Smooth muscle cell of the brain vasculature (primary cell): ENCODE measurements around the gene DOCK3.
"Not testable (repeated sequence)": the region's sequence is repeated elsewhere in the genome, so short reads cannot be mapped to it uniquely, and the experiment has no call there.

Experiments used
- DNase-seq: peaks from one replicate; pipeline ENCODE4 v3.0.0-alpha.2; 2012; ENCODE audit warnings: low read depth, low spot score

Gene DOCK3

DNA sequence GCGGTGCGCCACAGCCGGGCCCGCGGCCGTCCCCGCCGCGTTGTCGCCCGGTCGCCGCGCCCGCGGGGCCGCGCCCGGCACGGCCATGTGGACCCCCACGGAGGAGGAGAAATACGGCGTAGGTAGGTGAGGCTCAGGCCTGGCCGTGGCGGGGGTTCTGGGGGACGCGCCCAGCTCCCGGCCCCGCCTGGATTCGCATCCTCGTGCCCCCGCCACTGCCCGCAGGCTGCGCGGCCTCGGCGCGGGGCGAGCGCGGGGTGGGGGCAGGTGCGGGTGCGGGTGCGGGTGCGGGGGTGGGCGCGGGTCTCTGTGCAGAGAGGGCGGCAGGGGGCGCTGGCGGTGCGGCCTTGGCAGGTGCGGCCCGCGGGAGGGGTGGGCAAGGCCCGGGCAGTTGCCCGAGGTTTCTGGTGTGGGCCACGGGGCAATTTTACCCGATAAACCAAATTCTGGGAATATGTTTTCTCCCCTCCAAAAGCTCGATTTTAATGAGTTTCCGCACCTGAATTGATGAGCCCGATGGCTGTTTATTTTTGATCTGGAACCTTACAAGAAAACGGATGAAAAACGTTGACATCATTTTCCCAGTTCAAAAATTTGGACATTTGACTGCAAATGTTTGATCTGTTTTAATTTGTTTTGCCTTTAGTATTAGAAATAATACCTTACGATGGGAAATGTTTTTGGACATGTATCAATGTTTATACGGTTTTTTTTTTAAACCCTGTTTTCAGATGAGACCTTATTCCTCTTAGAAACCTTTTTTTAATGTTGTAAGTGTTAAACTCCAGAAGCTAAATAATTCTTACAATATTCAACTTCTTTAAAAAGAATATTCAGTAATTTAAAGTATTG is 678 bp downstream of the DOCK3 start:
- DNase-seq, result no peak

- DNase-seq, result no peak
These were observed 1.4 kb downstream of the DOCK3 start for GRCh38 chr3:50676031-50676705.

GRCh38 chr3:50687127-50687751 is 12.5 kb downstream of the DOCK3 start:
- no peak for DNase-seq

DNA sequence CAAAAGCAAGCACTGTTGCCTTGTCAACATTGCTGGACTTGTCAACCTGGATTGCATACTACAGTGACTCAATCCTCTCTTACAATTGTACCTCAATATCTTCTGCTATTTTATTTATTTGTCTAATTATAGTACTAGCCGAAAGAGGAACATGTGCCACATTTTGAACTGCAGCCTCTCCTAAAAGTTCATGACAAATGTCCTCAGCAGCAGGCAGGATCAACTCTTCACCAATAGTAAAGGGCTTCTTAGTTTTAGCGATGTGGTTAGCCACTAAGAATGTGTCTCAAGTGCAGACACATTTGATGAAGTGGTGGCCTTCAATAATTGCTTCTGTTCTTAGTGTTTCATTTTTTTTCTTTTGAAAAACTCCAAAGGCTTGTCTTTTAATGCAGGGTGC is 13.2 kb downstream of the DOCK3 start:
- no peak for DNase-seq

DNA sequence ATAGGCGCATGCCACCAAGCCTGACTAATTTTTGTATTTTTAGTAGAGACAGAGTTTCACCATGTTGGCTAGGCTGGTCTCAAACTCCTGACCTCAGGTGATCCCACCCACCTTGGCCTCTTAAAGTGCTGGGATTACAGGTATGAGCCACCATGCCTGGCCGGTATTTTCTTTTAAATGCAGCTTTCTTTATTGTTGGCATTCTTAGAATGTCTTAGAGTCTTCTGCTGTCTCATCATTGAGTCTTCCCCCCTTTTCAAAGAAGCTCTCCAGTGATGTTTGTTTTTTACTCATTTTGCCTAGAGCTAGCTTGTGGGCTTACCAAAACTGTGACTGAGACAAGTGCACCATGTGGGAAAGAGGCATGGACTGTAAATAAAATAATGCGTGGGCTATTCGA is 13.9 kb downstream of the DOCK3 start:
- not testable (repeated sequence) for DNase-seq

DNA sequence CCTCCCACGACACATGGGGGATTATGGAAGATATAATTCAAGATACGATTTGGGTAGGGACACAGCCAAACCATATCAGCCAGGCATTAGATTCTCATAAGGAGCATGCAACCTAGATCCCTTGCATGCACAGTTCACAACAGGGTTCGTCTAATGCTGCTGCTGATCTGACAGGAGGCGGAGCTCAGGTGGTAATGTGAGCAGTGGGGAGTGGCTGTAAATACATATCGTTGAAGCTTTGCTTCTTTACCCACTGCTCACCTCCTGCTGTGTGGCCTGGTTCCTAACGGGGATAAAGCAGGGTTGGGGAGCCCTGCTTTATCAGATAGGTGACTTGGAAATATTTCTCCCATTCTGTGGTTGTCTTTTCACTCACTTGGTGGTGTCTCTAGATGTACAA is 14.8 kb downstream of the DOCK3 start:
- no peak for DNase-seq

DNA sequence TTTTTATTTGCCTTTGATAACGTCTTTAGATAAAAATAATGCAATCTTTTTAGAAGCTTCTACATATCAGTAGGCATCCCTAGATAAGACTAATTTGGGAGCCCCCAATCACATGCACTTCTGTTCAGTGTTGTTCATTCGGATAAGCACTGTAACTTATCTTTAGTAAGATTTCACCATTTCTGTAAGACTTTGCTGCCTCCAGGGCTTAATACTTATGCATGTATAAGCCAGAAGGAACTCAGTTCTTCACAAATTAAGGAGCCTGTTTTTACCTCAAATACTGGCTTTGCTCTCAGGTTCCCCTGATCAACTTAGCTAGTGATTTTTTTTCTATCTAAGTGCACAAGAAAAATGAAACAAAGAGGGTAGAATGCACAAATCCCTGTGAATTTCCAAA is 20.3 kb downstream of the DOCK3 start:
- no peak for DNase-seq

GRCh38 chr3:50696276-50696675 is 21.5 kb downstream of the DOCK3 start:
- no peak for DNase-seq

DNA sequence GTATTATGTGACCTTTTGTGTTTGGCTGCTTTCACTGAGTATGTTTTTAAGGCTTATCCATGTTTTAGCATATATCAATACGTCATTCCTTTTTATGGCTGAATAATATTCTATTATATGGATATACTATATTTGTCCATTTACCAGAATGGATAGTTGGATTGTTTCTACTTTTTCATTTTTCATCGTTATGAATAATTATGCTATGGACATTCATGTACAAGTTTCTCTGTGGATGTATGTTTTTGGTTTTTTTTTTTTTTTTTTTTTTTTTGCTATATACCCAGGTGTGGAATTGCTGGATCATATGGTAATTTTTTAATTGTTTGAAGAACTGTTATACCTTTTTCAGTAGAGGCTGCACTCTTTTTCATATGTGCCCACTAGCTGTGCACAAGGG is 23.5 kb downstream of the DOCK3 start:
- DNase-seq, result no peak

GRCh38 chr3:50708620-50709019 is 33.9 kb downstream of the DOCK3 start:
- no peak for DNase-seq

GRCh38 chr3:50714946-50715345 is 40.2 kb downstream of the DOCK3 start:
- DNase-seq, result no peak

- DNase-seq, result no peak
These were observed 50.1 kb downstream of the DOCK3 start for GRCh38 chr3:50724831-50725230.

DNA sequence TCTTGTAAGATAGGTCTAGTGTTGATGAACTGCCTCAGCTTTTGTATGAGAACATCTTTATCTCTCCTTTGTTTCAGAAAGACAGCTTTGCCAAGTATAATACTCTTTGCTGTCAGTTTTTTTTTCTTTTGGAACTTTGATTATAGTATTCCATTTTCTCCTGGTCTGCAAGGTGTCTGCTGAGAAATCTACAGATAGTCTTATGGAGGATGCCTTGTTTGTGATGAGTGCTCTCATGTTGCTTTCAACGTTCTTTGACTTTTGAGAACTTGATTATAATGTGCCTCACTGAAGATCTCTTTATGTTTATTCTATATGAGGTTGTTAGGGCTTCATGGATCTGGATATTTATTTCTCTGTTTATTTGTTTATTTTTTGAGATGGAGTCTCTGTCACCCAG is 60.3 kb downstream of the DOCK3 start:
- no peak for DNase-seq

DNA sequence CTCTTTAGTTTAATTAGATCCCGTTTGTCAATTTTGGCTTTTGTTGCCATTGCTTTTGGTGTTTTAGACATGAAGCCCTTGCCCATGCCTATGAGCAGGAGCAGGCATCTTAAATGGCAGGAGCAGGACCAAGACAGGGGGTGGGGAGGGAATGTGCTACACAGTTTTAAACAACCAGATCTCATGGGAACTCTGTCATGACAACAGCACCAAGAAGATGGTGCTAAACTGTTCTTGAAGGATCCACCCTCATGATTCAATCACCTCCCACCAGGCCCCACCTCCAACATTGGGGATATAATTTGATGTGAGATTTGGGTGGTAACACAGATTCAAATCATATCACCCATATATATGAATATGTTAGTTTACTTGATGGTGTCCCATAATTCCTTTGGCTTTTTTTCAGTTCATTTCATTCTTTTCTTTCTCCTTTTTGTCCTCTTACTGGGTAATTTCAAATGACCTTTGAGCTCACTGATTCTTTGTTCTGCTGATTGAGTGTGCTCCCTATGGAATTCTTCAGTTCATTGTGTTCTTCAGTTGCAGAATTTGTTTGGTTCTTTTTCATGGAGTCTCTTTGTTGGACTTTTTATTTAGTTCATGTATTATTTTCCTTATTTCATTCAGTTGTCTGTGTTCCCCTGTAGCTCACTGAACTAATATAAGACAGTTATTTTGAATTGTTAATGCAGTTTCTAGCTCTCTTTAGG is 62.6 kb downstream of the DOCK3 start:
- DNase-seq, result no peak

DNA sequence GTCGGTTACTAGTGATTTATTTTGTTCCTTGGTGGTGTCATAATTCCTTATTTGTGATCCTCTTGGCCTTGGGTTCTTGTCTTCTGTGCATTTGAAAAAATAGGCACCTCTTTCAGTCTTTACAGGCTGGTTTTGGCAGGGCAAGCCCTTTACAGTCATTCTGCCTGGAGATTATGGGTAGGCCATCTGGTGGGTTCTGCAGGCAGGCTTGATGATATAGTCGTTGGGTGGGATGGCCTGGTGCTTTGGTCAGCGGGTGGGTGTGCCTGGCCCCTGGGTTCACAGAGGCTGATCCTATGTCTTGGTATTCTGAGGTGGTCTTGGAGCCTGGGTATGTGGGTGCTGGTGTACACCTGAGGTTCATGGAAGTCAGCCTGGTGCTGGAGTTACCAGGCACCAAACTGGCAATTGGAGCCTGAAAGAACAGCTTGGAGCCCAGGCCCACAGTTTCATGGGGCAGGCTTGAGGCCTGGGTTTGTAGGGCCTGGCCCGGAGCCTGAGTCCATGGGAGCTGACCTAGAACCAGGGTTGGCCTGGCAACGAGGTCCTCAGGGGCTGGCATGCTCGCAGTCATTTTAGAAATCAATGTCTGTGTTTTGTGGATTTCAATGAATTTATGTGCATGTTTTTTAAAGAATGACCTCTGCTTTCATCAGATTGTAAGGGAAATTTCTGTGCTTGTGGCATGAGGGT is 63.3 kb downstream of the DOCK3 start:
- no peak for DNase-seq

- no peak for DNase-seq
These were observed 68.9 kb downstream of the DOCK3 start for GRCh38 chr3:50743643-50744042.

GRCh38 chr3:50749822-50750221 is 75.1 kb downstream of the DOCK3 start:
- no peak for DNase-seq

DNA sequence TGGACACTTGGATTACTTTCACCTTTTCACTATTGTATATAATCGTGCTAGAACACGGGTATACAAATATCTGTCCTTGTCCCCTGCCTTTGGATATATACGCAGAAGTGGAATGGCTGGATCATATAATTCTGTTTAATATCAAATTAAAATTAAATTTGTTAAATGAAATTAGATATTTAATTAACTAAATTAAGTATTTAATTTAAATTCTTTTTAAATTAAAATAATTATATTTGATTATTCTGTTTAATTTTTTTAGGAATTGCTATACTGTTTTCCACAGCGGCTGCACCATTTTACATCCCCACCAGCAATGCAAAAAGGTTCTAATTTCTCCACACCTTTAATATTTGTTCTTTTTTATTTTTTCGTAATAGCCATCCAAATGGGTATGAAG is 84.3 kb downstream of the DOCK3 start:
- no peak for DNase-seq

GRCh38 chr3:50777680-50778079 is 103.0 kb downstream of the DOCK3 start:
- DNase-seq, result no peak

DNA sequence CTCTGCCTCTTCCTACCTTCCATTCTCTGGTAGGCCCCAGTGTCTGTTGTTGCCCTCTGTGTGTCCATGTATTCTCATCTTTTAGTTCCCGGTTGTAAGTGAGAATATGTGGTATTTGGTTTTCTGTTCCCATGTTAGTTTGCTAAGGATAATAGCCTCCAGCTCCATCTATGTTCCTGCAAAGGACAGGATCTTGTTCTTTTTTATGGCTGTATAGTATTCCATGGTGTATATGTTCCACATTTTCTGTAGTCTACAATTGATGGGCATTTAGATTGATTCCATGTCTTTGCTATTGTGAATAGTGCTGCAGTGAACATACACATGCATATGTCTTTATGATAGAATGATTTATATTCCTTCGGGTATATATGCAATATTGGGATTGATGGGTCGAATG is 107.0 kb downstream of the DOCK3 start:
- not testable (repeated sequence) for DNase-seq

DNA sequence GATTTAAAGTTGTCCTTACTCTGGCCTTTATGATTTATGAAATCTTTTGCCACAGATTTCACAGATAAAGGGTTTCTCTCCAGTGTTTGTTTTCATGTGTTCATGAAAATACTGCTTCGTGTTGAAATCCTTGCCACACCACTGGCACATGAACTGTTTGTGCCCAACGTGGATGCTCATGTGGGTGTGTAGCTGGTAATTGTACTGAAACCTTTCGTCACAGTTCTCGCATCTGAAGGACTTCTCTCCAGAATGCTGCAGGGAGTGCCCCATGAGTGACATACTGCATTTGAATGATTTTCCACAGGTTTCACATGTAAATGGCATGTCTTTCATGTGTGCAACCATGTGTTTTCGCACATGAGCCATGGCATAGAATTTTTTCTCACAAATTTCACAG is 111.9 kb downstream of the DOCK3 start:
- no peak for DNase-seq

DNA sequence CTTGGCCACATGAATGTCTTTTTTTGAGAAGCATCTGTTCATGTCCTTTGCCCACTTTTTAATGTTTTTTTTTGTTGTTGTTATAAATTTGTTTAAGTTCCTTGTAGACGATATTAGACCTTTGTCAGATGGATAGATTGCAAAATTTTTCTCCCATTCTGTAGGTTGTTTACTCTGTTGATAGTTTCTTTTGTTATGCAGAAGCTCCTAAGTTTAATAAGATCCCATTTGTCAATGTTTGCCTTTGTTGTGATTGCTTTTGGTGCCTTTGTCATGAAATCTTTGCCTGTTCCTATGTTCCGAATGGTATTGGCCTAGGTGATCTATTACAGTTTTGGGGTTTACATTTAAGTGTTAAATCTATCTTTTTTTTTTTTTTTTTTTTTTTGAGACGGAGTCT is 116.2 kb downstream of the DOCK3 start:
- DNase-seq, result not testable (repeated sequence)
